Ascending aorta (tissue), 2 donors: ENCODE results near the gene ITGA4. TPM values are rescaled to one million over a fixed set of nuclear protein-coding genes. Genes with fewer than 3 reads are reported as not detected.

Experiments
- DNase-seq, 2 donors: peaks; one replicate each; pipeline ENCODE4 v3.0.0-alpha.2; 2019; ENCODE audit warnings: low spot score in 2 of 2
- H3K27ac ChIP-seq, 2 donors: fragments of 200-600 bp; sonication (generic); one replicate each; pipeline ENCODE4 v1.5.1; 2016 to 2017; ENCODE audit warnings: mild to moderate bottlenecking in 1 of 2
- H3K27me3 ChIP-seq: fragments of 200-600 bp; sonication (generic); one replicate; pipeline ENCODE4 v1.5.1; 2017
- H3K36me3 ChIP-seq, 2 donors: fragments of 200-600 bp; sonication (generic); one replicate each; pipeline ENCODE4 v1.5.1; 2016
- H3K4me1 ChIP-seq, 2 donors: fragments of 200-600 bp; sonication (generic); one replicate each; pipeline ENCODE4 v1.5.1; 2016 to 2017; ENCODE audit warnings: mild to moderate bottlenecking in 1 of 2
- H3K4me3 ChIP-seq, 2 donors: fragments of 200-600 bp; sonication (generic); one replicate each; pipeline ENCODE4 v1.5.1; 2016 to 2017; ENCODE audit warnings: mild to moderate bottlenecking in 1 of 2
- H3K9me3 ChIP-seq, 2 donors: fragments of 200-600 bp; sonication (generic); one replicate each; pipeline ENCODE4 v1.5.1; 2016
- intact Hi-C: fragments of 100-400 bp; cut with DNase I; formaldehyde crosslinking; loops from one replicate; pipeline ENCODE4 v1.15.1; 2023
- total RNA-seq: library from RNA; depleted of rRNA; stranded (reverse); fragments of >200 nt; gene quantifications from one replicate; pipeline ENCODE4 v1.1.0, GENCODE V29; 2016
- TF ChIP-seq, protein P1 (sequence below), 3 experiments: fragments of 200-600 bp in 2 of 3; fragments of 450-650 bp in 1 of 3; sonication (generic) in 2 of 3; IDR thresholded peaks; one replicate each; pipeline ENCODE4 v1.5.1; 2016 to 2019; ENCODE audit warnings: antibody characterized with exemption in 3 of 3, mild to moderate bottlenecking in 1 of 3, moderate library complexity in 1 of 3

The ITGA4 gene
- total RNA-seq, 1 donor from 2014 or later, result 6.6 TPM

DNA sequence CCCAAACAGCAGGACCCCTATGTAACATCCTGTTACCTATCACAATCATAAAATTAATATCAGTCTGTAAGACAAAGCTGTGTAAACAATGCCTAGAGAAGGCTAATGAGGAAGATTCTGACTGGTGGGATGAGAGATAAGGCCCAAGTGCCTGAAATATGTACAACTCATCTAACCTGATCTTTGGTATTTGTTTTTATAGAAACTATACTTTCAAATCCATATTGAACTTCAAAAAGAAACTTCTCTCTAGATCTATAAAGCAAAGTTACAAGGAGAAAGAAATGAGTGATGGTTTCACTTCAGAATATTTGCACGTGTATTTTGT is 36.1 kb upstream of the ITGA4 start:
- no peaks in the 10 kb centered on the region for H3K4me1 ChIP-seq
- intact Hi-C loops, result no loop called here
- TF ChIP-seq, protein P1, sequence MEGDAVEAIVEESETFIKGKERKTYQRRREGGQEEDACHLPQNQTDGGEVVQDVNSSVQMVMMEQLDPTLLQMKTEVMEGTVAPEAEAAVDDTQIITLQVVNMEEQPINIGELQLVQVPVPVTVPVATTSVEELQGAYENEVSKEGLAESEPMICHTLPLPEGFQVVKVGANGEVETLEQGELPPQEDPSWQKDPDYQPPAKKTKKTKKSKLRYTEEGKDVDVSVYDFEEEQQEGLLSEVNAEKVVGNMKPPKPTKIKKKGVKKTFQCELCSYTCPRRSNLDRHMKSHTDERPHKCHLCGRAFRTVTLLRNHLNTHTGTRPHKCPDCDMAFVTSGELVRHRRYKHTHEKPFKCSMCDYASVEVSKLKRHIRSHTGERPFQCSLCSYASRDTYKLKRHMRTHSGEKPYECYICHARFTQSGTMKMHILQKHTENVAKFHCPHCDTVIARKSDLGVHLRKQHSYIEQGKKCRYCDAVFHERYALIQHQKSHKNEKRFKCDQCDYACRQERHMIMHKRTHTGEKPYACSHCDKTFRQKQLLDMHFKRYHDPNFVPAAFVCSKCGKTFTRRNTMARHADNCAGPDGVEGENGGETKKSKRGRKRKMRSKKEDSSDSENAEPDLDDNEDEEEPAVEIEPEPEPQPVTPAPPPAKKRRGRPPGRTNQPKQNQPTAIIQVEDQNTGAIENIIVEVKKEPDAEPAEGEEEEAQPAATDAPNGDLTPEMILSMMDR (IDR thresholded peaks at IDR 0.05), result no peak

DNA sequence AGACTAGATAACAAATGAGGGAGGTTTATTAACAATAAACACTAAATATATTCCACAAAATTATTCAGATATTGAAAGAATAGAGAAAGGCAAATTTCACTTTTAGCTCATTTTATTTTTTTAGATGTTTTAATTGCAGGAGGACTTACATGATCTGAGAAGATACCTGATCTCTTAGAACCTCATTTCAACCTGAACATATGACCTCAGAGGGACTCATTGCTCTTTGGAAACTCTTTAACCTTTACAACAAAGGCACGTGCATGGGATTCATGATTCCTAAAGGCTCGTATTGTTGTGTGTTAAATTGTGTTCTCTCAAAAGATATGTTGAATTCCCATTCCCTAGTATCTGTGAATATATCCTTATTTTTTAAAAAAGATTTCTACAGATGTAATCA is 35.7 kb upstream of the ITGA4 start:
- Histone ChIP-seq H3K4me1 (no peaks in the 10 kb centered on the region), H3K36me3 (no peaks in the 10 kb centered on the region), H3K27me3 (no peaks in the 10 kb centered on the region), H3K9me3 (no peaks in the 10 kb centered on the region), H3K4me3 (no peak overlapping the region), H3K27ac (no peak overlapping the region)
- TF ChIP-seq, protein P1 (IDR thresholded peaks at IDR 0.05), result no peak
- intact Hi-C loops, result no loop called here
- DNase-seq, result no peak

More for the DNA sequence above, 36.1 kb upstream of the ITGA4 start:
- Histone ChIP-seq H3K9me3 (no peaks in the 10 kb centered on the region), H3K36me3 (no peaks in the 10 kb centered on the region), H3K27me3 (no peaks in the 10 kb centered on the region), H3K27ac (no peak overlapping the region), H3K4me3 (no peak overlapping the region)
- no peak for DNase-seq

DNA sequence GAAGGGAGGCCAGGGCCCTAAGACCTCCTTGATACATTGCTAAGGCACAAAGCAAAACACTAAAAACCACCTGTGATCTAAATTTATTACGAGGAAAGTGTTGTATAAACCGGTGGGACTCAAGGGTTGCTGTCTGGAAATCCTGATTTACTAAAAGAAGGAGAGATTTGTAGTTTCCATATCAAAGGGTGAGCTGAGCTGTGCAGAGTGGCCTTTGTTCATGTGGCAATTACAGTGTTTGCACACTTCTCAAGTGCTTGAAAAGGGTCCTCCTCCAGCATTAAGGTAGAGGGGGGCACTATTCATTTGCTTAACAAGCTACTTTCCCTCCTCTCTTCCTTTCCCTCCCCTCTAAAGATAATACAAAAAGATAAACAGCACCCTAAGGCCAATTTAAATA is 30.5 kb upstream of the ITGA4 start:
- no peak overlapping the region for H3K27ac ChIP-seq
- no peak overlapping the region for H3K4me3 ChIP-seq
- no peaks in the 10 kb centered on the region for H3K36me3 ChIP-seq
- DNase-seq, result no peak
- H3K4me1 ChIP-seq, result no peaks in the 10 kb centered on the region
- no peaks in the 10 kb centered on the region for H3K27me3 ChIP-seq
- intact Hi-C loops, result no loop called here
- TF ChIP-seq, protein P1 (IDR thresholded peaks at IDR 0.05), result no peak
- no peaks in the 10 kb centered on the region for H3K9me3 ChIP-seq

DNA sequence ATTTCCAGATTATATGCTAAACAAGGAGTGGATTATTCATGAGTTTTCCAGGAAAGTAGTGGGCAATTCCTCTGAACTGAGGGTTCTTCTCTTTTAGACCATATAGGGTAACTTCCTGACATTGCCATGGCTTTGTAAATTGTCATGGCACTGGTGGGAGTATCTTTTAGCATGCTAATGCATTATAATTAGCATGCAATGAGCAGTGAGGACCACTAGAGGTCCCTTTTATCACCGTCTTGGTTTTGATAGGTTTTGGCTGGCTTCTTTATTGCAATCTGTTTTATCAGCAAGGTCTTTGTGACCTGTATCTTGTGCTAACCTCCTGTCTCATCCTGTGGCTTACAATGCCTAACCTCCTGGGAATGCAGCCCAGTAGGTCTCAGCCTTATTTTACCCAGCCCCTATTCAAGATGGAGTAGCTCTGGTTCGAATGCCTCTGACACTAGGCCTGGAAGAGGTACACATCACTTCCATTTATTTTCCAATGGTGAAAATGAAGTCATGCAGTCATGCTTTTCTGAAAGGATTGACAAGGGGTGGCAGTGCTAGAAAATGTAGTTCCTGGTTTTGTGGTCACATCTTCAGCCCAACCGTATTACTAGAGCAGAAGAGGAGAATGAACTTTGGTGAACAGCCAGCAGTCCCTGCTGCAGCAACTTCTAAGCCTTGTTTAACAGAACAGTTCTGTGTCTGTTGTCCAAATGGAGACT is 26.6 kb upstream of the ITGA4 start:
- no peak overlapping the region for H3K4me3 ChIP-seq
- intact Hi-C loops, result no loop called here

DNA sequence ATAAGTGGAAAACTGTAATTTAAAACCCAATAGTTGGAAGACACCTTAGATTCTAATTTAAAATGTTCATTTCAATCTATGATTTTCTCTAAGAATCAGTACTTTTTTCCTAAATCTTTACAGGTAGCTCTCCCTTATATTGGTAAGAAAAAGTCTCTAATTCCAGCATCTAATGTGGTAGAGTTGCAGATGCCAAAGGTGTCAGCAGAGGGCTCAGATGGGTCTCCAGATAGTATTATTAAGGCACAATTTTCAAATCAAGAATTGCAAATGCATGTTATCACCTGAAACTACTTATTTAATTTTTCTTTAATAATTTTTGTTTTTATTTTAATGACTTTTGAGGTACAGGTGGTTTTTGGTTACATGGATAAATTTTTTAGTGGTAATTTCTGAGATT is 25.5 kb upstream of the ITGA4 start:
- DNase-seq, result no peak
- intact Hi-C loops, result no loop called here
- Histone ChIP-seq H3K27ac (no peak overlapping the region), H3K9me3 (no peaks in the 10 kb centered on the region), H3K27me3 (no peaks in the 10 kb centered on the region), H3K4me3 (no peak overlapping the region), H3K36me3 (no peaks in the 10 kb centered on the region), H3K4me1 (no peaks in the 10 kb centered on the region)
- TF ChIP-seq, protein P1 (IDR thresholded peaks at IDR 0.05), result no peak

More for the DNA sequence above, 26.6 kb upstream of the ITGA4 start:
- Histone ChIP-seq H3K9me3 (no peaks in the 10 kb centered on the region), H3K27me3 (no peaks in the 10 kb centered on the region), H3K4me1 (no peaks in the 10 kb centered on the region), H3K36me3 (no peaks in the 10 kb centered on the region), H3K27ac (no peak overlapping the region)
- TF ChIP-seq, protein P1 (IDR thresholded peaks at IDR 0.05), result no peak
- DNase-seq, result no peak

DNA sequence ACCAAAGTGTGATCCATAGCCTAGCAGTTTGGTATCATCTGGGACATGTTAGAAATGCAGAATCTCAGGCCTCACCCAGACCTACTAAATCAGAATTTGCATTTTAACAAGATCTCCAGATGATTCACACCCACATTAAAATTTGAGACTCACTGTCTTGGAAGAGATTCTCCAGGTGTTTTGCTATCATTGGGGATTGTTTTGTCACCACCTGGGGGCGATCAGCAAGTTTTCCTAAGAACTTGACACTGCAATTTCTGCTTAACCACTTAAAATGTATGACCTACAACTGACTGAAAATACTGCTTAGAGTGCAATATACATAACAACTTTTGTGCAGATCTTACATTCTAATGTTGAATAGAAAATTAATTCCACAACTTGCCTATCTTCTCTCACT is 18.9 kb upstream of the ITGA4 start:
- intact Hi-C loops, result no loop called here

More for the DNA sequence above, 18.9 kb upstream of the ITGA4 start:
- TF ChIP-seq, protein P1 (IDR thresholded peaks at IDR 0.05), result no peak
- H3K27me3 ChIP-seq, result no peaks in the 10 kb centered on the region
- H3K4me1 ChIP-seq, result no peaks in the 10 kb centered on the region
- no peaks in the 10 kb centered on the region for H3K9me3 ChIP-seq
- no peak overlapping the region for H3K27ac ChIP-seq
- H3K36me3 ChIP-seq, result no peaks in the 10 kb centered on the region
- H3K4me3 ChIP-seq, result no peak overlapping the region
- DNase-seq, result no peak
